Heart left ventricle (tissue), 16 donors: ENCODE results near the gene PRSS23. TPM values are rescaled to one million over a fixed set of nuclear protein-coding genes. Genes with fewer than 3 reads are reported as not detected.
A peak's percentile ranks its signal among the peaks of the same experiment; 100 is the strongest.
"Not testable (repeated sequence)": the region's sequence is repeated elsewhere in the genome, so short reads cannot be mapped to it uniquely, and the experiment has no call there.

ENCODE experiments used
- ATAC-seq, 4 donors: fragments of 200-7000 bp; cut with Tn5 transposase; one replicate each; pipeline ENCODE4 v1.9.1; 2020 to 2022; ENCODE audit warnings: moderate library complexity in 4 of 4, mild to moderate bottlenecking in 3 of 4, moderate number of reproducible peaks in 1 of 4
- DNase-seq, 5 donors: peaks; one replicate each; pipeline ENCODE4 v3.0.0-alpha.2; 2020
- H3K27ac ChIP-seq, 12 donors: fragments of 200-600 bp; sonication (generic) in 4 of 12; one replicate each; pipeline versions ENCODE4 v1.5.0 to v1.8.0; 2016 to 2022; ENCODE audit warnings: mild to moderate bottlenecking in 2 of 12
- H3K27me3 ChIP-seq, 9 donors: fragments of 200-600 bp; sonication (generic) in 2 of 9; one replicate each; pipeline versions ENCODE4 v1.5.1 to v1.8.0; 2016 to 2022; ENCODE audit warnings: mild to moderate bottlenecking in 3 of 9
- H3K36me3 ChIP-seq, 9 donors: fragments of 200-600 bp; sonication (generic) in 2 of 9; one replicate each; pipeline versions ENCODE4 v1.5.0 to v1.8.0; 2018 to 2022; ENCODE audit warnings: mild to moderate bottlenecking in 2 of 9
- H3K4me1 ChIP-seq, 12 donors: fragments of 200-600 bp; sonication (generic) in 4 of 12; one replicate each; pipeline versions ENCODE4 v1.5.0 to v1.8.0; 2016 to 2022; ENCODE audit warnings: mild to moderate bottlenecking in 3 of 12
- H3K4me3 ChIP-seq, 12 donors: fragments of 200-600 bp; sonication (generic) in 4 of 12; one replicate each; pipeline versions ENCODE4 v1.5.0 to v1.8.0; 2017 to 2022; ENCODE audit warnings: mild to moderate bottlenecking in 9 of 12, moderate library complexity in 4 of 12
- H3K9me3 ChIP-seq, 12 donors: fragments of 200-600 bp; sonication (generic) in 4 of 12; one replicate each; pipeline versions ENCODE4 v1.5.0 to v1.8.0; 2016 to 2022; ENCODE audit warnings: mild to moderate bottlenecking in 1 of 12
- POLR2A ChIP-seq, 2 donors: fragments of 450-650 bp; IDR thresholded peaks; one replicate each; pipeline ENCODE4 v1.6.1; 2017; ENCODE audit warnings: antibody characterized with exemption in 2 of 2, mild to moderate bottlenecking in 2 of 2, moderate library complexity in 2 of 2
- WGBS, 4 donors: extraction: QIAGEN DNeasy Blood & Tissue Kit in 2 of 4; methylation state at CpG; one replicate each; pipeline versions ENCODE4 v1.1.5 to v1.1.7; 2013 to 2018; 5-methylcytosine and 5-hydroxymethylcytosine counted together
- intact Hi-C, 10 donors: fragments of 100-400 bp; cut with DNase I; formaldehyde crosslinking; loops; one replicate each; pipeline versions ENCODE4 v1.11.1 to v1.14.2; 2022
- polyA plus RNA-seq, 2 donors: library from polyadenylated mRNA; stranded (reverse); fragments of 200-250 nt; gene quantifications; one replicate each; pipeline ENCODE4 v1.2.3, GENCODE V29; 2013
- total RNA-seq, 9 donors: library from RNA; depleted of rRNA in 2 of 9; stranded (reverse); fragments of >200 nt in 2 of 9; fragmentation: NEBNext Ultra II Directional in 3 of 9; extraction: Animal tissue kit (Norgen Biotek cat#: 25700) in 3 of 9; gene quantifications; one replicate each; pipeline versions ENCODE4 v1.1.0 to v1.2.4, GENCODE V29; 2016 to 2023
- TF ChIP-seq, protein P1 (sequence below), 12 donors: fragments of 200-600 bp; sonication (generic) in 4 of 12; IDR thresholded peaks; one replicate each; pipeline versions ENCODE4 v1.5.0 to v1.8.0; 2018 to 2022; ENCODE audit warnings: antibody characterized with exemption in 12 of 12, mild to moderate bottlenecking in 5 of 12
- donor health status: ischemic (EF 13 %, LVEDD 7.1; RV severe dilation, severe dysfunction).
- donor health status: healthy with polysubstance abuse.
- donor health status: DM: no; HTN: yes; CAD: no.
- donor health status: DM: no; HTN: no; CAD: no.
- donor health status: ischemic (EF 25% LVEDD 6.9; RV normal size, moderate dysfunction).
- donor health status: ischemic (EF 25% LVEDD 5.7; RV mildly dilated, moderate dysfunction).
- donor health status: healthy.
- donor health status: DM: yes; HTN: yes; CAD: no.
- donor health status: ischemic (EF 35%, LVEDD 5.7; RV mildly dilated, moderate dysfunction).
- donor health status: nonischemic (EF 11% LVEDD 7.7; RV severe dilation, severe dysfunction).
- donor health status: DM: yes; HTN: yes; CAD: no.
- donor health status: PGD.
- donor health status: ischemic (EF 29% LVEDD 5.4; RV normal size, mild dysfunction).
- donor health status: nonischemic (EF 23%, LVEDD 6.1; RV moderate dilation, normal function).

The PRSS23 gene
- total and polyA plus RNA-seq, 11 donors, result 3.0 to 36.8 (median 15.9) TPM

- intact Hi-C loops, result loop anchor here (5.0 to 10.0 kb wide), 6 partner anchors 207 to 960 kb away; partner anchors contain the start of gene CCDC83 (in 2 of the 10)
- Histone ChIP-seq H3K9me3 (no peaks in the 10 kb centered on the region), H3K27ac (peak overlapping the region in 5 of 12 donors; percentile 28 to 80 (median 43)), H3K27me3 (no peaks in the 10 kb centered on the region), H3K36me3 (no peaks in the 10 kb centered on the region), H3K4me1 (peaks cover 0 to 43% (median 14%) of the 10 kb centered on the region in 12 donors), H3K4me3 (no peak overlapping the region)
- 40 to 58% (median 54%) methylated on average over 3 of the region's 3 CpGs for WGBS, 4 donors
- ATAC-seq (peak in 2 of 4 donors; percentile 11 to 32), DNase-seq (no peak)
- TF ChIP-seq, protein P1, sequence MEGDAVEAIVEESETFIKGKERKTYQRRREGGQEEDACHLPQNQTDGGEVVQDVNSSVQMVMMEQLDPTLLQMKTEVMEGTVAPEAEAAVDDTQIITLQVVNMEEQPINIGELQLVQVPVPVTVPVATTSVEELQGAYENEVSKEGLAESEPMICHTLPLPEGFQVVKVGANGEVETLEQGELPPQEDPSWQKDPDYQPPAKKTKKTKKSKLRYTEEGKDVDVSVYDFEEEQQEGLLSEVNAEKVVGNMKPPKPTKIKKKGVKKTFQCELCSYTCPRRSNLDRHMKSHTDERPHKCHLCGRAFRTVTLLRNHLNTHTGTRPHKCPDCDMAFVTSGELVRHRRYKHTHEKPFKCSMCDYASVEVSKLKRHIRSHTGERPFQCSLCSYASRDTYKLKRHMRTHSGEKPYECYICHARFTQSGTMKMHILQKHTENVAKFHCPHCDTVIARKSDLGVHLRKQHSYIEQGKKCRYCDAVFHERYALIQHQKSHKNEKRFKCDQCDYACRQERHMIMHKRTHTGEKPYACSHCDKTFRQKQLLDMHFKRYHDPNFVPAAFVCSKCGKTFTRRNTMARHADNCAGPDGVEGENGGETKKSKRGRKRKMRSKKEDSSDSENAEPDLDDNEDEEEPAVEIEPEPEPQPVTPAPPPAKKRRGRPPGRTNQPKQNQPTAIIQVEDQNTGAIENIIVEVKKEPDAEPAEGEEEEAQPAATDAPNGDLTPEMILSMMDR (IDR thresholded peaks at IDR 0.05), result no peak
- no peak for TF ChIP-seq POLR2A (IDR thresholded peaks at IDR 0.05)
Measured at GRCh38 chr11:86814775-86815174, 14.4 kb downstream of the PRSS23 start.

DNA sequence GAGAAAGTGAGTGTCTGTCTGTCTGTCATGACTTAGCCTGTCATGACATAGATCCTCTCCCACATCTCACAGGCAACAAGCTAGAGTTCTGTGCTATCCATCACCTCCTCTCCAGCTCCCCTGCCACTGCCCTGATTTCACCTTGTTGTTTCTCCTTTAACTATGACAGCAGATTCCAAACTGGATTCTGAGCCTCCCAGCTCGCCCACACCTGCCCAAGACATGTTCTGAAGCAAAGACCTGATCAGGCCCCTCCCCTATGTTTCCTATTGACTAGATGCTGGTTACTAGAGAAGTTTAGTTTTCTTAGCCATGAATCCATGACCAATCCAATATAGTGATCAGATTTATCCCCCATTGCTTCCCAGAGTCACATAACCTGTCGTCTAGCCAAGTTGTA, 15.4 kb downstream of the PRSS23 start:
- intact Hi-C loops, result loop anchor here in 9 of 10 donors (2.0 to 10.0 kb wide), 8 partner anchors 207 to 961 kb away; partner anchors contain the start of gene CCDC83 (in 2 of the 9)
- TF ChIP-seq, protein P1 (IDR thresholded peaks at IDR 0.05), result no peak
- no peak for TF ChIP-seq POLR2A (IDR thresholded peaks at IDR 0.05)
- ATAC-seq (no peak), DNase-seq (no peak)
- Histone ChIP-seq H3K27ac (peak overlapping the region in 5 of 12 donors; percentile 23 to 80 (median 42)), H3K4me3 (no peak overlapping the region), H3K36me3 (no peaks in the 10 kb centered on the region), H3K27me3 (no peaks in the 10 kb centered on the region), H3K4me1 (peaks cover 0 to 43% (median 14%) of the 10 kb centered on the region in 12 donors), H3K9me3 (no peaks in the 10 kb centered on the region)
- 63 to 99% (median 85%) methylated on average over 2 of the region's 2 CpGs for WGBS, 4 donors

DNA sequence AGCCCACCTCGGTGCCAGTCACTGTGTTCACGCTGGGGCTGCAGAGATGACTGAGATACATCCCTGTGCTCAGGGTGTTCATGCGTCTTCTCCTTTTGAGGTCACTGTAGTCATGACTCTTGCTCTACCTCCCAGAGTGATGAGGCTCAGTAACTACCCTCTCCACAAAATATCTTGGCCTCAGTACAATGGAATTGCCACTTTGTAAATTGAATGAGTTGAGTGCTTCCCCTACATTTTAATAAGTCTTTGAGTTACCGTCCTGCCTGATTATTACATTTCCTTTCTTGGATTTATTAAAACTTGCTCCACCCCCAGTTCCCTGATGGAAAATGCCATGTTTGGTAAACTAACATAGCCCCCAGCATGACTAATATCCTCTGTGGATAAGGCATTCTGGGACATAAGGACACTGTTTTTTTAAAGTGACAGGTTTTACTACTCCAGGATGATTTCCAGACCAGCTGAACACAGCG, 15.9 kb downstream of the PRSS23 start:
- Histone ChIP-seq H3K9me3 (no peaks in the 10 kb centered on the region), H3K27ac (peak overlapping the region in 5 of 12 donors; percentile 22 to 80 (median 34)), H3K36me3 (no peaks in the 10 kb centered on the region), H3K4me1 (peaks cover 0 to 43% (median 14%) of the 10 kb centered on the region in 12 donors), H3K4me3 (no peak overlapping the region), H3K27me3 (no peaks in the 10 kb centered on the region)
- no peak for TF ChIP-seq POLR2A (IDR thresholded peaks at IDR 0.05)
- TF ChIP-seq, protein P1 (IDR thresholded peaks at IDR 0.05), result no peak
- DNase-seq, result no peak
- 66 to 76% (median 73%) methylated on average over 5 of the region's 5 CpGs for whole genome bisulfite sequencing, 4 donors
- ATAC-seq, result peak in 3 of 4 donors; percentile 31 to 61 (median 45)
- intact Hi-C loops, result loop anchor here in 9 of 10 donors (2.0 to 10.0 kb wide), 8 partner anchors 207 to 961 kb away; partner anchors contain the start of gene CCDC83 (in 2 of the 9)

GRCh38 chr11:86818462-86819192, 18.3 kb downstream of the PRSS23 start:
- DNase-seq (no peak), ATAC-seq (peak in 3 of 4 donors; percentile 24 to 45 (median 43))
- Histone ChIP-seq H3K27me3 (no peaks in the 10 kb centered on the region), H3K9me3 (no peaks in the 10 kb centered on the region), H3K27ac (peak overlapping the region in 1 of 12 donors; percentile 80), H3K36me3 (no peaks in the 10 kb centered on the region), H3K4me1 (peaks cover 0 to 43% (median 14%) of the 10 kb centered on the region in 12 donors), H3K4me3 (no peak overlapping the region)
- WGBS, 4 donors, result 12 to 13% (median 12%) methylated on average over 9 of the region's 9 CpGs
- TF ChIP-seq, protein P1 (IDR thresholded peaks at IDR 0.05), result peak; percentile 65 to 88 (median 82)
- TF ChIP-seq POLR2A (IDR thresholded peaks at IDR 0.05), result no peak
- intact Hi-C loops, result loop anchor here (1.0 to 10.0 kb wide), 9 partner anchors 211 to 964 kb away; partner anchors contain the start of gene CCDC83 (in 2 of the 10)

DNA sequence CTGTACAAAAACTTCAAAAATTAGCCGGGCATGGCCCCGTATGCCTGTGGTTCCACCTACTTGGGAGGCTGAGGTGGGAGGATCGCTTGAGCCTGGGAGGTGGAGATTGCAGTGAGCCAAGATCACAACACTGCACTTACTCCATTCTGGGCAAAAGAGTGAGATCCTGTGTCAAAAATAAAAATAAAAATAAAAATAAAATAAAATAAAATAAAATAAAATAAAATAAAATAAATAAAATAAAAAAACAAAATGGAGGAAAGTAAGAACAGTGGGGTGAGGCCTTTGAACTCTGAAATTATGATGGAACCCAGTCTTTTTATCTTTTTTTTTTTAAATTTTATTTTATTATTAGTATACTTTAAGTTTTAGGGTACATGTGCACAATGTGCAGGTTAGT, 23.8 kb downstream of the PRSS23 start:
- H3K27me3 ChIP-seq, H3K36me3 ChIP-seq, intact Hi-C loops, ATAC-seq, H3K4me1 ChIP-seq, DNase-seq, H3K27ac ChIP-seq, H3K4me3 ChIP-seq: not testable (repeated sequence)
- H3K9me3 ChIP-seq, result peaks cover 0 to 12% (median 0%) of the 10 kb centered on the region in 12 donors
- 92 to 100% (median 97%) methylated on average over 3 of the region's 3 CpGs for WGBS, 4 donors

GRCh38 chr11:86834376-86834775, 34.0 kb downstream of the PRSS23 start:
- H3K36me3 ChIP-seq, H3K4me3 ChIP-seq, H3K27ac ChIP-seq, DNase-seq, intact Hi-C loops, H3K9me3 ChIP-seq, H3K4me1 ChIP-seq, H3K27me3 ChIP-seq, ATAC-seq: not testable (repeated sequence)
- WGBS, 4 donors, result 93 to 98% (median 95%) methylated on average over 6 of the region's 6 CpGs
